Right lobe of liver (tissue), 6 donors: ENCODE results near the gene UBL7. TPM values are rescaled to one million over a fixed set of nuclear protein-coding genes. Genes with fewer than 3 reads are reported as not detected.

Experiments
- ATAC-seq, 4 donors: fragments of 200-7000 bp; cut with Tn5 transposase; one replicate each; pipeline ENCODE4 v1.9.1; 2020; ENCODE audit warnings: mild to moderate bottlenecking in 4 of 4, moderate library complexity in 4 of 4
- DNase-seq, 3 donors: peaks; one replicate each; pipeline ENCODE4 v3.0.0-alpha.2; 2020
- H3K27ac ChIP-seq, 3 donors: fragments of 200-600 bp; one replicate each; pipeline ENCODE4 v1.8.0; 2022
- H3K27me3 ChIP-seq, 2 donors: fragments of 200-600 bp; one replicate each; pipeline ENCODE4 v1.8.0; 2022
- H3K36me3 ChIP-seq, 4 donors: fragments of 200-600 bp; sonication (generic) in 1 of 4; one replicate each; pipeline versions ENCODE4 v1.5.1 to v1.8.0; 2017 to 2022; ENCODE audit warnings: control low read depth in 1 of 4
- H3K4me1 ChIP-seq, 4 donors: fragments of 200-600 bp; sonication (generic) in 1 of 4; one replicate each; pipeline versions ENCODE4 v1.5.1 to v1.8.0; 2017 to 2022; ENCODE audit warnings: control low read depth in 1 of 4
- H3K4me3 ChIP-seq, 3 donors: fragments of 200-600 bp; one replicate each; pipeline ENCODE4 v1.8.0; 2022
- H3K9me3 ChIP-seq, 4 donors: fragments of 200-600 bp; sonication (generic) in 1 of 4; one replicate each; pipeline versions ENCODE4 v1.5.1 to v1.8.0; 2017 to 2022; ENCODE audit warnings: control low read depth in 1 of 4
- CTCF ChIP-seq, 4 donors: fragments of 200-600 bp in 3 of 4; fragments of 450-650 bp in 1 of 4; IDR thresholded peaks; one replicate each; pipeline versions ENCODE4 v1.5.1 to v1.8.0; 2016 to 2022; ENCODE audit warnings: antibody characterized with exemption in 4 of 4, mild to moderate bottlenecking in 2 of 4
- POLR2A ChIP-seq: fragments of 450-650 bp; IDR thresholded peaks from one replicate; pipeline ENCODE4 v1.6.1; 2017; ENCODE audit warnings: antibody characterized with exemption, mild to moderate bottlenecking
- WGBS: methylation state at CpG from one replicate; pipeline ENCODE4 v1.1.6; 2018; ENCODE audit warnings: low coverage, low lambda C conversion rate; ENCODE audit not compliant: insufficient coverage; ENCODE audit errors: missing lambda C conversion rate; 5-methylcytosine and 5-hydroxymethylcytosine counted together
- intact Hi-C, 2 donors: fragments of 100-400 bp; cut with DNase I; formaldehyde crosslinking; loops; one replicate each; pipeline versions ENCODE4 v1.11.2 to v1.14.1; 2022
- total RNA-seq, 6 experiments: library from RNA; depleted of rRNA in 2 of 6; stranded (reverse); fragments of >200 nt in 2 of 6; fragmentation: NEBNext Ultra II Directional in 3 of 6; extraction: Animal tissue kit (Norgen Biotek cat#: 25700) in 3 of 6; gene quantifications; one replicate each; pipeline versions ENCODE4 v1.1.0 to v1.2.4, GENCODE V29; 2016 to 2023
- donor health status: DM: no; HTN: yes; CAD: no.
- donor health status: DM: no; HTN: no; CAD: no.
- donor health status: DM: no; HTN: no; CAD: no.
- donor health status: DM: no; HTN: yes; CAD: no.
- donor health status: DM: no; HTN: yes; CAD: no.

The UBL7 gene
- total RNA-seq, 6 experiments from 2014 or later: 14.8 to 38.0 (median 17.3) TPM

- H3K27me3 ChIP-seq: no peaks in the 10 kb centered on the region
- no peak overlapping the region for H3K27ac ChIP-seq
- no peak overlapping the region for H3K4me3 ChIP-seq
- H3K9me3 ChIP-seq: no peaks in the 10 kb centered on the region
- H3K36me3 ChIP-seq: no peaks in the 10 kb centered on the region
- DNase-seq (peak in 1 of 3 donors; percentile 39), ATAC-seq (peak; percentile 40 to 71 (median 52))
- TF ChIP-seq POLR2A (no peak), CTCF (IDR thresholded peaks at IDR 0.05) (no peak)
- intact Hi-C loops: no loop called here
- H3K4me1 ChIP-seq: no peaks in the 10 kb centered on the region
- WGBS: 29% methylated on average over 6 of the region's 13 CpGs
Measured at GRCh38 chr15:74402873-74403587, 57.9 kb downstream of the UBL7 start.

GRCh38 chr15:74402337-74402841, 58.6 kb downstream of the UBL7 start:
- no peak for DNase-seq
- Histone ChIP-seq H3K9me3 (no peaks in the 10 kb centered on the region), H3K4me1 (no peaks in the 10 kb centered on the region), H3K27me3 (no peaks in the 10 kb centered on the region), H3K27ac (no peak overlapping the region), H3K4me3 (no peak overlapping the region), H3K36me3 (no peaks in the 10 kb centered on the region)
- WGBS: 20% methylated on average over 1 of the region's 5 CpGs
- no peak for TF ChIP-seq POLR2A
- TF ChIP-seq CTCF (IDR thresholded peaks at IDR 0.05): no peak
- peak in 1 of 4 donors; percentile 9 for ATAC-seq
- intact Hi-C loops: no loop called here

- Histone ChIP-seq H3K4me1 (no peaks in the 10 kb centered on the region), H3K27ac (no peak overlapping the region), H3K4me3 (no peak overlapping the region), H3K36me3 (no peaks in the 10 kb centered on the region), H3K27me3 (no peaks in the 10 kb centered on the region), H3K9me3 (no peaks in the 10 kb centered on the region)
- intact Hi-C loops: no loop called here
- no peak for TF ChIP-seq POLR2A
- no peak for TF ChIP-seq CTCF (IDR thresholded peaks at IDR 0.05)
- DNase-seq: no peak
- WGBS: 30% methylated on average over 2 of the region's 11 CpGs
- ATAC-seq: no peak
Measured at GRCh38 chr15:74400915-74401757, 59.8 kb downstream of the UBL7 start.

- ATAC-seq (no peak), DNase-seq (no peak)
- H3K9me3 ChIP-seq: no peaks in the 10 kb centered on the region
- H3K27ac ChIP-seq: no peak overlapping the region
- no peaks in the 10 kb centered on the region for H3K36me3 ChIP-seq
- H3K4me1 ChIP-seq: no peaks in the 10 kb centered on the region
- H3K27me3 ChIP-seq: no peaks in the 10 kb centered on the region
- no peak overlapping the region for H3K4me3 ChIP-seq
- intact Hi-C loops: no loop called here
- 53% methylated on average over 10 of the region's 10 CpGs for WGBS
- no peak for TF ChIP-seq CTCF (IDR thresholded peaks at IDR 0.05)
Measured at GRCh38 chr15:74400313-74400860, 60.6 kb downstream of the UBL7 start.
